HG03135 (cell line): ENCODE data around the gene THY1.
"Not testable (repeated sequence)": the region's sequence is repeated elsewhere in the genome, so short reads cannot be mapped to it uniquely, and the experiment has no call there.

ENCODE experiments used
- ATAC-seq: cut with Tn5 transposase; IDR thresholded peaks from one replicate; pipeline ENCODE4 v1.9.1; 2021; ENCODE audit warnings: mild to moderate bottlenecking, moderate library complexity; ENCODE audit not compliant: unreplicated experiment

THY1 gene

DNA sequence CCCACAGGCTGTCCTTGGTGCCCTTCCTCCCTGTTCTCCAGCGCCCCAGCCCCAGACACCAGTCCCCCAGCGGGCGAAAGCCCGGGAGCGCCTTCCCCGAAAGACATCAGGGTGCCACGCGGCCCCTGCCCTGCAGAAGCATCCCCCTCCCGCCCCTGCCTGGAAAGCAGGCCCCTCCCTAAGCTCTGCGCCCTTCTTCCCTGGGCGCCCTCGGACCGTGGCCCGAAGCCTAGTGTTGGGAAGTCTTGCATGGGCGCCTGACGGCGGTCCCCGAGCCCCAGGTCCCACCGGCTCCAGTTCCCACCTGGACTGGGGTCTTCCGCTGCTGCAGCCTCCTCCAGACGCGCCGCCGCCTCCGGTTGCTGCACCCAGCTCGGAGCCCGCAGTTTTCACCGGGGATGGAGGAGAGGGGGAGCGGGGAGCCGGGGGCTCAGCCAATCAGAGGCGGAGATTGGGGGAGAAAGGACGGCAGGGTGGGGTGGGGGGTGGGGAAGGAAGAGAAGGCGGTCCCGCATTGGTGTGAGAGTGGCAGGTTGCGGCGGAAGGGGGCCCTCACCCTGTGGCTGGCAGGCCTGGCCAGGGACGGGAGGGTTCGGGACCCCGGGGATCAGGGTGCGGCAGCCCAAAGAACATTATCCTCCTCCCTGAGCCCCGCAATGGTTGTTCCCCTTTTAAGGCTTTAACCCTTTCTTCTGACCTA is at the start of gene THY1:
THY1 (minus strand) TSS at position 364 of the 700 bp plus-strand sequence. CDS start 2,267 bp downstream, outside the sequence.
- ATAC-seq, result no peak

DNA sequence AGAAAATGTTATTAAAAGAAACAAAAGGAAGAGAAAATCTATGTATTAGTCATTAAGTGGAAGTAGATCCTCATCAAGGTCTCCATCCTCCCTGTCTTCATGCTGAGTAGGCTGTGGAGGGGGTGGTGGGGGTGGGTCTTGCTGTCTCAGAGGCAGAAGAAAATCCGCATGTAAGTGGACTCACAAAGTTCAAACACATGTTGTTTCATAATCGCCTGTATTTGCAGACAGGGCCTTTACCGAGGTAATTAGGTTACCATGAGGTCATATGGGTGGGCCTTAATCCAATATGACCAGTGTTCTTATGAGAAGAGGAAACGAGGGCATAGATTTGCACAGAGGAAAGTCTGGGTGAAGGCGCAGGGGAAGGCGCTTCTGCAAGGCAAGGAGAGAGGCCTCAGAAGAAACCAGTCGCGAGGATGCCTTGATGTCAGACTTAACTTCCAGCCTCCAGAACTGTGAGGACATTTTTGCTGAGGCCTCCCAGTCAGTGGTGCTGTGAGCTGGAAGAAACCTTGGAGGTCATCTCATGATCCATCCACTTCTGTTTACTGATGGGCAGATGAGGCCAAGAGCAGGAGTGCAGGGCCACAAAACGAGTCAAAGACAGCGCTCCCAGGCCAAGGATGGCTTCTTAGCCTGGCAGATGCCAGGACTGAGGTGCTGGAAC is 49.3 kb upstream of the THY1 start:
- ATAC-seq, result no peak

DNA sequence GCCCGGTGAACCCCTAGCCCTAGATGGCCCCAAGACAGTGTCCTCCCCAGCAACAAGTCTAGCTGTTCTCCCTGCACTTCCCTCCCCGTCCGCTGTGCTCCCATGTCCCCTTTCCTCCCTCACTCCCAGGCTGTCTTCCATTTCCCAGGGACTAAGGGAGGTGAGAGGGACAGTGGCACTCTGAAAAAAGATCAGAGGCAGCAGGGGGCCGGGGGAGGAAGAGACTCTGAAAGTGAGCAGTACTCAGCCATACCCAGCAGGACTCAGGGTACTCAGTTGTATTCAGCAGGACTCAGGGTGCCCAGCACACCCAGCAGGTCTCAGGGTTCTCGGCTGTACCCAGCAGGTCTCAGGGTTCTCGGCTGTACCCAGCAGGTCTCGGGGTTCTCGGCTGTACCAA is 48.4 kb upstream of the THY1 start:
- no peak for ATAC-seq

DNA sequence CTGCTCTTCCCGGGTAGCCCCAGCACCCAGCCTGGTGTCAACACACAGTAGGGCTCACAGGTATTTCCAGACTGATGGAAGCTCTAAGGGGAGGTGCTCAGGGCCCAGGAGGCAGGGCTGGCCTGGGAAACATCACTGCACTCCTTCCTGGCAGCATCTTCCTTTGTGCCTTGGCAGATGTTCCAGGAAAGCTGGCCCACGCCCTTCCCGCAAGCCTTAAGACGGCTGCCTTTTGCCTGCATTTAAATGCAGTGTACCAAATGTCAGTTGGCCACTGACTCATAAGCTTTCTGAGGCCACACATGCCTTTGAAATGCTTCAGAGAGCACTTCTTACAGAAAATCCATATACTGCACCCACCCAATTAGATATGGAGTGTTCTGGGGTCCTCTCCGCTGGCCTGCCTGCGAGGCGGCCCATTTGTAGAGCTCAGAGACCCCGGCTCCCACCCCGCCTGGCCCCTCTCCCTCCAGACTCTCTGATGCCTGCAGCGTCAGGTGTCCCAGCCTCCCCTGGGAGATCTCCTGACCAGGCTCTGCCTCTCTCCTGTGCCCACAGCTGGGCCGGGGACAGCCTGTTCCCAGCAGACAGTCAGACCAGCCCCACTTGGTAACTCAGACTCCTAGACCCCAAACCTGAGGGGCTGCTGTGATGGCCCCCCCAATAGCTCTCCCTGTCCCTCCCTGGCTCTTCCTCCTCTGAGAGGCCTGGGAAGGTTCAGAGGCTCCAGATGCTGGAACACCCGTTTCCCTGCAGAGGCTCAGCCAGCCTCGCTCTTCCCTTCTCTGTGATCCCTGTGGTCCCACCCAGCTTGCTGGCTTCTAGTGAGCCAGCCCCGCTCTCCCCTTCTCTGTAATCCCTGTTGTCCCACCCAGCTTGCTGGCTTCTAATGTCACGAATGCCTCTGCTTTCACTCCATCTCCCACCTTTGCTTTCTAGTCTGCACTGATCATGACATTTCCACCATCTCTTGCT is 47.6 kb upstream of the THY1 start:
- no peak for ATAC-seq

DNA sequence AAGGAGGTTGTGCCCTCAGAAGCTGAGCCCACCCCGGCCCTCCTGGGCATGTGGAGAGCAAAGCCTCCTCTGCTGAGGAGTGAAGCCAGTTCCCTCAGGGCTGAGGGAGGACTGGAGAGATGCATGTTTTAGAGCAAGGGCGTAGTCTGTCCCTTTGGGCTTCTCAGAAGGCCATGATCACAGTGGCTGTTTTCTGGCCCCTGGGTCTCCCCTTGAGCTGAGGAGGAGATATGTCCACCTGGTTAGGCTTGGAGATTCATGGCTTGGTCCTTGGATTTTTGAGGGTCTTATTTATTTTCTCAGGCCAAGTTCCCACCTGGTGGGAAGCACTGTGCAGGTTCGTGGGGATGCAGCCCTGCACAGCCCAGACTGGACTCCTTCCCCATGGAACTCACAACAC is 46.5 kb upstream of the THY1 start:
- ATAC-seq, result no peak

DNA sequence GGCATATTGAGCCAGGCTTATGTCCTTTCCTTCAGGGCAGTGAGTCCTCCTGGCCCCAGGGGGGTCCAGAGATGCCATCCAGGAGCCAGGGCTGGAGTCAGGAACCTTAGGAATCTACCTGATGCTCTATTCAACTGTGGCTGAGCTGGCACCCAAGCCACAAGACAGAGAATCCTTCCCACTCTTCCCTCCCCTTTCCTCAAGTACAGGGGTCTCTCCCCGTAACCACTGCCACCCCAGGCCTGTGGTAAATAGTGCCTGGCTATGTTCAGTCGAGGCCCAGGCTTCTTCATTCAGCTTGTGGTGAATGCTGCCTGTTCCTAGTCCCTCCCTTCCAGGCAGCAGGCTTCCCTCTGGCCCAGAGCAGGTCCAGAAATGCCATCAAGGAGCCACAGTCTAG is 45.5 kb upstream of the THY1 start:
- no peak for ATAC-seq

DNA sequence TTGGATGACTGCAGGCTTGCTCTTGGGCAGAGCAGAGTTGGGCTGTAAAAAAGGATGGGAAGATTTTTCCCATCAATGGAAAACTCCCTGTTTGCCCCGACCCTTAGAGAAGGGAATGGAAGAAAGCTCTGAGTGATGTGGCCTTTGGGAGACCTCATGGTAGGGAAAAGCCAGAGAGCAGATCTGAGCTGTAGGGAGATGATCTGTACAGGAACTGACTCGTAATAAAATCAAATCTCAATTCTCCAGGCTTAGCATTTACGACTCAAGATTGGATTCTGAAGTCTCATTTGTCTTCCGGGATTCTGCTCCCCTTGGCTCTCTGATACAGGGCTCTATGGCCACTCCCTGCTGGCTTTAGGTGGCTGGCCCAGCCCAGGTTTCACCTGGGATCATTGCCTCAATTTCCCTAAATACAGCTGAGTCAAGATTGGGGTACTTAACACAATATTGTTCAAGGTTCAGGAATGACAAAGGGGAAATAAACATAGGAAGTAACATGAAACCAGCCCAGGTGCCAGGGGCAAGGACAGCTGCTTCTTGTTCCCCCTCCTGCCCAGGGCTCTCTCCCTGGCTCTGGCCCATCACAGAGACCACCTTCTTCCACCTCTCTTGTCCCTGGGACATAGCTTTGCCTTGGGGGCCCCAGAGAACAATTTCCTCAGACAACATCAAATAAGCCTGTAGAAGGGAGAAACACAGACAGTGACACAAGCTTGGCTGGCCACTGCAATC is 38.4 kb upstream of the THY1 start:
- no peak for ATAC-seq

DNA sequence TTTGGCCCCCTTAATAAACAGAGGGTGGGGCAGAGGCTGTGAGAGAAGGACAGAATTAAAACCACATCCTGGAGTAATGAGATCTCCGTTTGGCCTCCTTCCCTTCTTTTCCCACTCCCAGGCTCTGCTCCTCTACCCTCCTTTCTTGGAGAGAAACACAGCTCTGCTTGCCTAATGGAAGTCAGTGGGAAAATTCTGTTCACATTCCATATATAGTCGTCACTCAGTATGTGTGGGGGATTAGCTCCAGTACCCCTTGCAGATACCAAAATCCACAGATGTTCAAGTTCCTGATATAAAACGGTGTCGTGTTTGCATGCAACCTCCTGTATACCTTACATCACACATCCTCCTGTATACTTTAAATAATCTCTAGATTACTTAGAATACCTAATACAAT is 37.6 kb upstream of the THY1 start:
- ATAC-seq, result no peak

DNA sequence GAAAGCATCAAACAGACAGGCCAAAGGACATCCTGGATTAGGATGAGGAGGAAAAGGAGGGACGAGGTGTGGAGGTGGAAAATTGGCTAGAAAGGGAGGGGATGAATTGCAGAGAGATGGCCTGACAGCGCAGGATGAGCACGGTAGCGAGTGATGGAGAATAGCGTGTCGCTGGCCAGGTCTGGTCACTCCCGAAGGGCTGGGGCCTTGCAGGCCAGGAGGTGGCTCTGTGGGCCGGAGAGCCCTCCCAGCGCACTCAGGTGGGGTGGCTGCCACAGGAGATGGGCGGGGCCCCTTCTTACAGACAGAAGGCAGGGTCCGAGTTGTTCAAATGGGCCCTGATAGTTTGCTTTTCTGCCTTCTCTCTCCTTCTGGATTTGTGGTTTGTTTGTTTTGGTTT is 37.1 kb upstream of the THY1 start:
- no peak for ATAC-seq

DNA sequence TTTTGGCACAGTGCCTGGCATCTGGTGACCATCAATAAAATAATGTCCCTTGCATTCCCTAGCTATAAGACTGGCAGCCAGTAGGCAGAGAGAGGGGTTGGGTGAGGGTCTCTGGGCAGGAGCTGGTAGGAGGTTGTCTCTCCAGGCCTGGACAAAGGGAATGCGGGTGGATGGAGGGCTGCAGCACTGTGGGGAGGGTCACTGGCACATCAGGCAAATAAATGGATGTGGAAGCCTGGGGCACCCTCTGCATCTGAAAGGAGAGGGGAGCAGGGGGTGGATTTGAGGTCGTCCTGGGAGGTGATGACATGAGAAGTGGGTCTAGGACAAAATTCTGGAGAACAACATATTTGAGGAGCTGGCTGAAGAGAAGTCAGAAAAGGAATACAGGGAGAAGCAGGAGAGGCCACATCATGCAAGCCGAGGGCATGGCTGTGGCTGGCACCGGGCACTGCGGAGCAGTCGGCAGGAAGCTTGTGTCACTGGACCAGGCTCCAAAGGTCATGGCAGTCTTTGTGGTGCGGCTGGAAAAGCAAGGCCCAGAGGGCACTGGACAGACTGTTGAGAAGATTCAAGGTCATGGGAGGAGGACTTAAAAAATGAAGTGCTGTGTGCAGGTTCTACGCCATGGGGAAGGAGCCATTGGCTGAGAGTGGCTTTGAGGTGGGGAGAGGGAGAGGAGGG is 36.5 kb upstream of the THY1 start:
- ATAC-seq, result no peak

DNA sequence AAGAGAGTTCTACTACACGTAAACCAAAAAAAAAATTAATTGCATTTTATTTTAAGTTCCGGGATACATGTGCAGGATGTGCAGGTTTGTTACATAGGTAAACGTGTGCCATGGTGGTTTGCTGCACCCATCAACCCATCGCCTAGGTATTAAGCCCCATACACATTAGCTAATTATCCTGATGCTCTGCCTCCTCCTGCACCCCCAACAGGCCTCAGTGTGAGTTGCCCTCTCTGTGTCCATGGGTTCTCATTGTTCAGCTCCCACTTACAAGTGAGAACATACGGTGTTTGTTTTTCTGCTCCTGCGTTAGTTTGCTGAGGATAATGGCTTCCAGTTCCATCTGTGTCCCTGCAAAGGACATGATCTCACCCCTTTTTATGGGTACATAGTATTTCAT is 32.7 kb upstream of the THY1 start:
- ATAC-seq, result not testable (repeated sequence)

DNA sequence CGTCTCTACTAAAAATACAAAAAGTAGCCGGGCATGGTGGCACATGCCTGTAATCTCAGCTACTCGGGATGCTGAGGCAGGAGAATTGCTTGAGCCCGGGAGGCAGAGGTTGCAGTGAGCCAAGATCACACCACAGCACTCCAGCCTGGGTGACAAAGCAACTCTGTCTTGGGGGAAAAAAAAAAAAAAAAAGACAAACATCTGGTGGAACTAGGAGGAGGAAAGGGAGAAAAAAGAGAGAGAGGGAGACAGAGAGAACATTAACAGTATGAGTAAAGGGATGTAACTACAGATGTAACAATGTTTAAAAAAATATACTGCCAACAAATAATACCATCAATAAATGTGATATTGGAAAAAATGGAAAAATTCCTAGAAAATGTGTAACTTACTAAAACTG is 32.3 kb upstream of the THY1 start:
- ATAC-seq, result not testable (repeated sequence)

DNA sequence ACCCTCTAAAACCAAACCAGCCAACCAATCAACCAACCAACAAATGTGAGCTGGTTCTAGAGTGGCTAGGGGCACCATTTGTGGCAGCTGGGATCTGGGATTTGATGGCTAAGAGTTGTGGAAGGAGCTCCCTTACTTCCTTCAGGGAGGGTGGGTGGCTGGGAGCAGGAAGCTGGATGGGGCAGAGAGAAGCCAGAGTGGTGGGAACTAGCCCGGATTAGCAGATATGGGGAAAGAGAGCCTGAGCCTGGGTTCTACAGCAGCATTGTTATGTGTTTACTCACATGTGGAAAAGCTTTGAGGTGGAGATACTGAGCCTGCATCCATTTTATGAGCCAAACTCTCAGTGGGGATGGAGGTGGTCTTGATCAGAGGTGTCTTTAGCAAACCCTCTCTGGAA is 30.9 kb upstream of the THY1 start:
- no peak for ATAC-seq

DNA sequence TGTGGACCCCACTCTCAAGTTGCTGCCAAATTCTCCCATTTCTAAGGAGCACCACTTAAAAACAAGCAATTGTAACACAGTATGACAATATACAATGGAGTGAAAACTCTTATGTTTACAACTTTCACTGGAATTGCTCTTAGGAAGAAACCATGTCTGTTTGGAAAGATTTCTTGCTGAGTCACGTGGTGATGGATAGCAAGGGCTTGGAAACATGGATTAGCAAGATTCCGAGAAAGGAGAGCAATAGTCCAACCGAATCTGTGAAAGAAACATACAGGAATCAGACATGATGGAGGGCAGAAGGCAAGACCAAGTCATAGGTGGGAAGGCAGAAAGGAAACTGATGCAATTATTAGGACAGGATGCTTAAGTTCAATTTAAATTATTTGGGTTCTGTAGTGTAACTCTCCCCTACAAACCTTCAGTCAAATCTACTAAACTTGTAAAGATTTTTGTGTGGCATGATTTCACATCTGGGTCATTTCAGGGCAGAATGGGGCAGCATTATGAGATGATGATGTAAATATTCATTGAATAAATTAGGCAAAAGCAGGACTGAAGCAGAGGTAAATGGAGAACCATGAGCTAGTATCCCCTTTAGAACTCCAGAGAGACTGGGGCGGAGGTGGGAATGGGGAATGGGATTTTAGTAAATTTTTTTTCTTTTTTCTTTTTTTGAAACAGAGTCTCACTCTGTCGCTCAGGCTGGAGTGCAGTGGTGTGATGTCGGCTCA is 27.8 kb upstream of the THY1 start:
- ATAC-seq, result no peak

DNA sequence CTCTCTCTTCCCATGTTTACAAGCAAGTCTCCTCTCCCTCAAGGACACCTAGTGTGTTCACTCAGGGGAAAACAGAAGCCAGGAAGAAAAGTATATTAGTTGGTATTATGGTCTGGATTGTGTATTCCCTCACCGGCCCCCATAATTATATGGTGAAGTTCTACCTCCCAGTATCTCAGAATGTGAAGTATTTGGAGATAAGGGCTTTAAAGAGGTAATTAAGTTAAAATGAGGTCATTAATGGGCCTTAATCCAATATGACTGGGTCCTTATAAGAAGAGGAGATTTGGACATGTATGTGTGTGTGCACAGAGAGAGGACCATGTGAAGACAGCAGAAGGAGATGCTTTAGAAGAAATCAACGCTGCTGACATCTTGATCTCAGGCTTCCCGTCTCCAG is 26.5 kb upstream of the THY1 start:
- ATAC-seq, result no peak

DNA sequence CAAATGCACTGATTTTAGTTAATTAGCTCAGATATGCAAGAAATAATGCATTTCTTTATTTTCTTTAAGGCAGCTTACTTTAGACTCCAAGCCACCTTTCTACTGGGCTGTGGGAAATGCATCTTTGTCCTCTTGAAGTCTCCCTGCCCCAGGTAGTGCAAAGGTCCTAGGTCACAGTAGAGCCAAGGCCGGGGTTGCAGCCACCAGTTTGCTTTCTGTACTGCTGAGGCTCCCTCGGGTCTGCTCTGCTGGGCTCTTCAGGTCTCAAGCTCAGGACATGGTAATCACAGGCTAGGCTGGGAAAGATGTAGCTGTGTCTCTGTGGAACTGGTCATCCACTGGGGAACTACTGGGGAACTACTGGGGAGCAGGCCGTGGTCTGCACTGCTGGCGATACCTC is 25.4 kb upstream of the THY1 start:
- no peak for ATAC-seq

DNA sequence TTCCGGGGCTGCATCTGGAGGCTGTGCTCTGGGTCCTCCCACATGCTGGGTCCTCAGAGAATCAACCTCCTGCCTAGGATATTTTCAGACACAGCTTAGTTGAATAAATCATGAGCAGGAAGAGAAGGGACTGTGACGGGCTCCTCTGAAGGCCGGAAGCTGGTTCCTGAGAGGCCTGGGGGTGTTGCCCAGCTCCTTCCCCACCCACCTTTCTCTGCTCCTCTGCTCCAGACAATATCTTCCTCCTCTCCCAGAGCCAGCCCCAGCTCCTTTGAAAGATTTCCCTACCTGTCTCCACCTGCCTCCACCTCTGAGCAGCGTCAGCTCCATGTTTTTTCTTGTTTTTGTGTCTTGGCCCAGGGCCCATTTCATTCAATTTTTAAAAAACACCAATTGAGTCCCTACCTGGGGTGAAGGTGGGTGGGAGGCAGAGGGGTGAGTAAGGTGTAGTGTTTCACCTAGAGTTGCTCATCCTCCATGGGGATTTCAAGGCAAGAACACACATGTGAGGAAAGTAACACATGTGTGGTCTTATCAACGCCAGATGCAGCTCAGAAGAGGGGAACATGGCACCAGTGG is 24.8 kb upstream of the THY1 start:
- no peak for ATAC-seq

DNA sequence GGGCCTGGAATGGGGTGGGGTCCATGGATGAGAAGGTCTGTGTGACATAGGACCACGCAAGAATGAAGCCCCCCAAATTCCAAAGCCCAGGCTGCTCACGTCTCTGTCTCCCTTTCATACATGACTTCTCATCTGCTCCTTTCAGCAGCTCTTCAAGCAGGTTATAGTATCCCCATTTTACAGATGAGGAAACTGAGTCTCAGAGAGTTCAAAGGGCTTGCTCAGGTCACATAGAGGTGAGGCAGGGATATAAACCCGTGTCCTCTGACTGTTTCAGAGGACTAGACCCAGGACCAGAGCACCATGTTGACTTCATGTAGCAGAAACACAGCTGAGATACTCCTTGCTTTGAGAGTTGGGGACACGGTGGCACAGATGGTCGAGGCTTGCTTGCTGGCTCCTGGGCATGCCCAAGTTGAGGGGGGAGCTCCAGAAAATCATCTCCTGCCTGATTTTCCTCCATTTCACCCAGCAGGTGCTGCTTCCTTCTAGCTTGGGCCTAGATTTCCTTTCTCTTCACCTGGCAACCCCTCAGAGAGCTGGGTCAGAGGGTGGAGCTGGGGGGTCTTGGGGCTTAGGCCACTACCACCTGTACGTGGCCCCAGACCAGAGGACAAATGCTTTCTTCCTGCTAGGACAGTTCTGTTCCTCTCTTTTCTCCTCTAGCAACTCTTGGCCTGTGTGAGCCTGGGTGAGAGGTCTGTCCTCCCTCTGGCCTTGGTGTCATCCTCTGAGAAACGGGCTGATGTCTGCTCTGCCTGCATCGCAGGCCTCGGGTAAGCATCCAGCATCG is 24.1 kb upstream of the THY1 start:
- no peak for ATAC-seq

DNA sequence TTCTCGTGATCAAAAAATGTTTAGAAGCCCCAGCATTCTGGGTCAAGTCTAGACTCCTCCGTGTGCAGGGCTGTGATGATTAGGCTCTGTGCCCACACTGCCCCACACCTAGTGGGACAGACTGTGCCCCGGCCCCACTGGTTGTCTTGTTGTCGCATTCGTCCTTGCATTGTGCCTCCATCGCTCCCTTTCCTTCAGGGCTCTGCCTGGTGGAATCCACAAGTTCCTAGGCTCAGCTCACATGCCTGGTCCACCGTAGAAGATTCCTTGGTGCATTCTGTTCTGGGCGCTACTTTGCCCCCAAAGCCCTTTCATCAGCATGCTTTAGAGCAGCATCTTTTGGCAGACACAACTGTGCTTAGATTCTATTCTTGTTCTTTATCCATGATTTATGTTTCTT is 23.5 kb upstream of the THY1 start:
- ATAC-seq, result no peak
